ENCODE measurements around the gene MSH5. TPM values are rescaled to one million over a fixed set of nuclear protein-coding genes. Genes with fewer than 3 reads are reported as not detected.
"Not testable (repeated sequence)": the region's sequence is repeated elsewhere in the genome, so short reads cannot be mapped to it uniquely, and the experiment has no call there.

Gene MSH5
- total RNA-seq, 1 donor from 2014 or later: 3.1 TPM

DNA sequence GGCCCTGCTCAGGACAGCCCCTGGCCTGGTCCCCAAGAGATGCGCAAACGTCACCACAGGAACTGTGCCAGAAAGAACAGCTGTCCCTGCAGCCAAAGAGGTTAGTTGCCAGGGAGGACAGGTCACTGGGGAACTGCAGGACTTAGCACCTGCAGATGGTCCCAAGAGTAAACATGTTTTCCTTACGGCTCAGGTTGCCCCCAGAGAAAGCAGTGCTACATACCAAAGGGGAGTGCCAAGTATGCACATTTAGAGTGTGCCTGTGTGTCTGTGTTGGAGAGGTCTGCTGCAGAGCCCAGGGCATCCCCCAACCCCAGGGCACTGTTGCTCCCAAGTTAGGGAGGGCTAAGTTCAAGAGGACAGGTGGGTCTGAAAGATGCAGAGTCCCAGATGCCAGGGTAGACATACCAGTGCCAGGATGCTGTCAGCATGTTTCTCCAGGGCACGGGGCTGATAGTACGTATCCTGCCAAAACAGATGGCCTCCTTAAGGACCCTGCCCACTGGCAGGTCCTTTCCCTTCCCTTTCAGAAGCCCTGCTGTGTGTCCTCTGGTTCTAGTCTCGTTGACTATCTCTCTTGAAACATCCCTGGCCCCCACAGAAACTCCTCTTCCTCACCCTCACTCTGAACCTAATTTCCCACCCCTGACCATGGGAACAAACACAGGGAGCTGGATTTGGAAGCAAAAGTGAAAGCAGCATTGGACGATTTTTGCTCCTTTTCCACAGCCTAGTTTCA is 38.0 kb upstream of the MSH5 start:
- no peaks in the 10 kb centered on the region for H3K9me3 ChIP-seq (ENCODE audit: control insufficient read depth in 3 of 3, low read length in 3 of 3)
- H3K27ac ChIP-seq (ENCODE audit: low read depth, low read length): peak overlapping the region; percentile 99
- peak overlapping the region; percentile 97 to 99 (median 99) for H3K9ac ChIP-seq (ENCODE audit: low read depth in 1 of 3, low read length in 3 of 3)
- H3K4me3 ChIP-seq (ENCODE audit: low read length in 3 of 3): peak overlapping the region; percentile 96 to 99 (median 99)
- H3K27me3 ChIP-seq (ENCODE audit: control insufficient read depth in 3 of 3, insufficient read depth in 3 of 3, low read length in 3 of 3): no peaks in the 10 kb centered on the region
- peaks cover 16 to 25% (median 25%) of the 10 kb centered on the region in 3 donors for H3K36me3 ChIP-seq (ENCODE audit: control insufficient read depth in 3 of 3, insufficient read depth in 3 of 3, low read length in 3 of 3)
- peaks cover 17 to 33% (median 19%) of the 10 kb centered on the region in 3 donors for H3K4me1 ChIP-seq (ENCODE audit: control insufficient read depth in 3 of 3, insufficient read depth in 3 of 3, low read length in 3 of 3)

DNA sequence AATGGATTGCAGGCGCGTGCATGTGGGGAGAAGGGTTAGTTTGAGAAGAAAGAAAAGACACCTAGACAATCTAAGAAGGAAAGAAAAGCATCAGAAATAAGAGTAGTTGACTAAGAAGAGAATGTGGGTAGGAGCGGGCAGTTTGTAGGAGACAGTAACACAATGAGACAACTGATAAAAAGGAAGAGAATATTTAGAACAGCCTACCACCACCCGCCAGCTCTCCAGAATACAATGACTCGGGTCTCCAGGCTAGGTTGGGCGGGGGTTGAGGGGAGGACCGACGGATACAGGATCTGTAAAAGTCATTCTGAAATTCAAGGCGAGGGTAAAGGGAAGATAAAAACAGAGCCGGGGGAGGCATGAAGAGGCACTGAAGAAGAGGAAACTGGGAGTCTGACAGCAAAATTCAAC is 37.4 kb upstream of the MSH5 start:
- peaks cover 15 to 22% (median 20%) of the 10 kb centered on the region in 3 donors for H3K36me3 ChIP-seq (ENCODE audit: control insufficient read depth in 3 of 3, insufficient read depth in 3 of 3, low read length in 3 of 3)
- peak overlapping the region; percentile 99 for H3K27ac ChIP-seq (ENCODE audit: low read depth, low read length)
- no peaks in the 10 kb centered on the region for H3K27me3 ChIP-seq (ENCODE audit: control insufficient read depth in 3 of 3, insufficient read depth in 3 of 3, low read length in 3 of 3)
- H3K4me1 ChIP-seq (ENCODE audit: control insufficient read depth in 3 of 3, insufficient read depth in 3 of 3, low read length in 3 of 3): peaks cover 17 to 32% (median 18%) of the 10 kb centered on the region in 3 donors
- peak overlapping the region; percentile 97 to 99 (median 99) for H3K9ac ChIP-seq (ENCODE audit: low read depth in 1 of 3, low read length in 3 of 3)
- no peaks in the 10 kb centered on the region for H3K9me3 ChIP-seq (ENCODE audit: control insufficient read depth in 3 of 3, low read length in 3 of 3)
- H3K4me3 ChIP-seq (ENCODE audit: low read length in 3 of 3): peak overlapping the region; percentile 96 to 99 (median 99)

DNA sequence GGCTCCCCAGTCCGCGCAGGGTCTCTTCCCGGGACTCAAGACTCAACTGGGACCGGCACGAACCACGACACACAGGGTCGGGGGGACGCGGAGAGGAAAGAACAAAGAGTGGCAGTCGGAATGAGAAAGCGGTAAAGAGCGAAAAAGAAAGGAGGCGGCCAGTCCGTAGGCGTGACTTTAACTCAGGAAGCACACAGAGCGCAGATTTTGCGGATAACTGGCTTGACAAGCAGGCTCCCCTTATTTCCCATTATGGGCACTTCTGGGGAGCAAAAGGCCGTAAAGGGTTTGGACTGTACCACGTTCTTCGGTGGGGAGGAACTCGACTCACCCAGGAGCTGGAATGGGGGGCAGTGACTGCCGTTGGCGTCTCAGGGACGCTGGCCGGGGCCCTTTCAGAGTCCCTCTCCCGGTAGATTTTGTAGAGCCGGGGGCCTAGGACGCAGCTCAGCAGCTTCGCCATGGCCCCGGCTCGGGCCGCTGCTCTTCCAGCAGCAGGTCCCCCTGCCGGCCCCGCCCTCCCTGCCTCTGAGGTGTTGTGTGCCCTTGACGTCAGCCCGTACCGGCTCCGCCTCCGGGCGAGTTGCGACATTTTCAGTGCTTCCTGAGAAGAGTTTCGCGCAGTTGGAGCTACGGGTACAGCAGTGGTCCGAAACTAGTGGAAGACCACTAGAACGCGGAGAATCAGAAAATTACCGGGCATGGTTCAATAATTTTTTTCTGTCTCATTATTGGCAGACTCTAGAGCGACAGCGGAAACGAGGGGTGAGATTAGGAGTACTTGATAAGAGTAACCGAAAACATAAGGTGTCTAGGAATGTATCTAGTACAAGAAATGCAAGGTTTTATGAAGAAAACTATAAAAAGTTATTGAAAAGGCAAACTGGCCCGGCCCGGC is 36.7 kb upstream of the MSH5 start, which contains the start of gene ABHD16A:
ABHD16A (minus strand) TSS at position 506 of the 898 bp plus-strand sequence; CDS start at position 463, 43 bp downstream.
- H3K9me3 ChIP-seq (ENCODE audit: control insufficient read depth in 3 of 3, low read length in 3 of 3): no peaks in the 10 kb centered on the region
- no peaks in the 10 kb centered on the region for H3K27me3 ChIP-seq (ENCODE audit: control insufficient read depth in 3 of 3, insufficient read depth in 3 of 3, low read length in 3 of 3)
- peak within 1 kb of the TSS; percentile 99 for H3K27ac ChIP-seq (ENCODE audit: low read depth, low read length)
- peak within 1 kb of the TSS; percentile 97 to 99 (median 99) for H3K9ac ChIP-seq (ENCODE audit: low read depth in 1 of 3, low read length in 3 of 3)
- peaks cover 16 to 27% (median 17%) of the 10 kb centered on the region in 3 donors for H3K4me1 ChIP-seq (ENCODE audit: control insufficient read depth in 3 of 3, insufficient read depth in 3 of 3, low read length in 3 of 3)
- peak within 1 kb of the TSS; percentile 96 to 99 (median 99) for H3K4me3 ChIP-seq (ENCODE audit: low read length in 3 of 3)
- H3K36me3 ChIP-seq (ENCODE audit: control insufficient read depth in 3 of 3, insufficient read depth in 3 of 3, low read length in 3 of 3): peaks cover 15 to 18% (median 18%) of the 10 kb centered on the region in 3 donors

DNA sequence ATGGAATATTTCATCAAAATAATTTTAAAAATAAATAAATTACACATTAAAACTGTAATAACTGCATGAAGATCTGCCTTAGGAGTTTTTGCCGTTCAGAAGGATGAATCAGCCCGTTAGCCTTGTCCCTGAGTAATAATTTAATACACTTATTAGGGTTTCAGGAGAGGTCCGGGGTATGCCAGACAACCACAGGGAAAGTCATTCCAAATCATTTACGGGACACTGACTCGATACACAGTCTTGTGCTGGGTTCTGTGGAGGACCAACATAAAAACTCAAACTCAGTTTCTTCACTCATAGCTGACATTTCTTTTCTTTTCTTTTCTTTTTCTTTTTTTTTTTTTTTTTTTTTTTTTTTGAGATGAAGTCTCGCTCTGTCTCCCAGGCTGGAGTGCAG is 33.9 kb upstream of the MSH5 start:
- Histone ChIP-seq H3K27me3 (ENCODE audit: control insufficient read depth in 3 of 3, insufficient read depth in 3 of 3, low read length in 3 of 3) (peaks cover 0 to 5% (median 0%) of the 10 kb centered on the region in 3 donors), H3K36me3 (ENCODE audit: control insufficient read depth in 3 of 3, insufficient read depth in 3 of 3, low read length in 3 of 3) (peaks cover 2 to 4% (median 2%) of the 10 kb centered on the region in 3 donors), H3K4me1 (ENCODE audit: control insufficient read depth in 3 of 3, insufficient read depth in 3 of 3, low read length in 3 of 3) (peaks cover 13 to 23% (median 14%) of the 10 kb centered on the region in 3 donors), H3K27ac (ENCODE audit: low read depth, low read length) (no peak overlapping the region), H3K4me3 (ENCODE audit: low read length in 3 of 3) (no peak overlapping the region), H3K9ac (ENCODE audit: low read depth in 1 of 3, low read length in 3 of 3) (no peak overlapping the region), H3K9me3 (ENCODE audit: control insufficient read depth in 3 of 3, low read length in 3 of 3) (no peaks in the 10 kb centered on the region)

DNA sequence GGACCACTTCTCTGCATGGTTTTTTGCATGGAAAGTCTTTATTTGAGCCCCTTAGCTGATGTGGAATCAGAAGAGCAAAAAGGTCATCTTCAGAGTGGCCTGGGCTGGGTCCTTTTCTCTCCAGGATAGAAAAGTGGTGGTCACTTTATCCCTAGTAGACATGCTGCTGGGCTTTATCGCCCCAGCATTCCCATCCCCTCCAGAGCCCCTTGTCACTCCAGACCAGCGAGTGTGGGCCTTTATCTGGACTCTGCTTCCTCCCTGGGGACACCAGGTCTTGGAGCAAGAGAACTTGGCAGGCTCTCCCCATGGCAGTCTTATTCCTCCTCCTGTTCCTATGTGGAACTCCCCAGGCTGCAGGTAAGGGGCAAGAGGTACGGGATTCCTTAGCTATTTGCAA is 33.2 kb upstream of the MSH5 start, which contains the start of gene LY6G6F:
LY6G6F (plus strand) TSS at position 268 of the 400 bp plus-strand sequence; CDS start at position 309, 41 bp downstream.
- H3K4me3 ChIP-seq (ENCODE audit: low read length in 3 of 3): no peak within 1 kb of the TSS
- H3K4me1 ChIP-seq (ENCODE audit: control insufficient read depth in 3 of 3, insufficient read depth in 3 of 3, low read length in 3 of 3): peaks cover 6 to 17% (median 8%) of the 10 kb centered on the region in 3 donors
- peaks cover 0 to 5% (median 0%) of the 10 kb centered on the region in 3 donors for H3K27me3 ChIP-seq (ENCODE audit: control insufficient read depth in 3 of 3, insufficient read depth in 3 of 3, low read length in 3 of 3)
- no peak within 1 kb of the TSS for H3K27ac ChIP-seq (ENCODE audit: low read depth, low read length)
- no peaks in the 10 kb centered on the region for H3K9me3 ChIP-seq (ENCODE audit: control insufficient read depth in 3 of 3, low read length in 3 of 3)
- H3K36me3 ChIP-seq (ENCODE audit: control insufficient read depth in 3 of 3, insufficient read depth in 3 of 3, low read length in 3 of 3): no peaks in the 10 kb centered on the region
- H3K9ac ChIP-seq (ENCODE audit: low read depth in 1 of 3, low read length in 3 of 3): no peak within 1 kb of the TSS

DNA sequence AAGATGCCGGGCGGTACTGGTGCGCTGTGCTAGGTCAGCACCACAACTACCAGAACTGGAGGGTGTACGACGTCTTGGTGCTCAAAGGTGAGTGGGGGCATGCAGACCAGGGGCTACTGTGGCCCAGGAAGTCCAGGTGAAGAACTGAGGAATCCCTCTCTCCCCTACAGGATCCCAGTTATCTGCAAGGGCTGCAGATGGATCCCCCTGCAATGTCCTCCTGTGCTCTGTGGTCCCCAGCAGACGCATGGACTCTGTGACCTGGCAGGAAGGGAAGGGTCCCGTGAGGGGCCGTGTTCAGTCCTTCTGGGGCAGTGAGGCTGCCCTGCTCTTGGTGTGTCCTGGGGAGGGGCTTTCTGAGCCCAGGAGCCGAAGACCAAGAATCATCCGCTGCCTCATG is 32.1 kb upstream of the MSH5 start:
- Histone ChIP-seq H3K4me3 (ENCODE audit: low read length in 3 of 3) (no peak overlapping the region), H3K9me3 (ENCODE audit: control insufficient read depth in 3 of 3, low read length in 3 of 3) (no peaks in the 10 kb centered on the region), H3K27me3 (ENCODE audit: control insufficient read depth in 3 of 3, insufficient read depth in 3 of 3, low read length in 3 of 3) (peaks cover 0 to 5% (median 0%) of the 10 kb centered on the region in 3 donors), H3K9ac (ENCODE audit: low read depth in 1 of 3, low read length in 3 of 3) (no peak overlapping the region), H3K27ac (ENCODE audit: low read depth, low read length) (no peak overlapping the region), H3K36me3 (ENCODE audit: control insufficient read depth in 3 of 3, insufficient read depth in 3 of 3, low read length in 3 of 3) (no peaks in the 10 kb centered on the region), H3K4me1 (ENCODE audit: control insufficient read depth in 3 of 3, insufficient read depth in 3 of 3, low read length in 3 of 3) (peaks cover 0 to 6% (median 0%) of the 10 kb centered on the region in 3 donors)

DNA sequence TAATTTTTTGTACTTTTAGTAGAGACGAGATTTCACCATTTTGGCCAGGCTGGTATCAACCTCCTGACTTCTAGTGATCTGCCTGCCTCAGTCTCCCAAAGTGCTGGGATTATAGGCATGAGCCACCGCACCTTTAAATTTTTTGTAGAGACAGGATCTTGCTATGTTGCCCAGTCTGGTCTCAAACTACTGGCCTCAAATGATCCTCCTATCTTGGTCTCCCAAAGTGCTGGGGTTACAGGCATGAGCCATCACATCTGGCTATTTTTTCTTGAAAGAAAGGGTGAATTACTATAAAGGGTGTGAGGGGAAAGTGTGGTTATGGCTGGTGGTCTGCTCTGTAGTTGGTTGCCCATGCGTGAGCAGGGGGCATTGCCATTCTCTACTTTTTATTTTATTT is 31.6 kb upstream of the MSH5 start:
- Histone ChIP-seq H3K27ac (ENCODE audit: low read depth, low read length) (no peak overlapping the region), H3K4me3 (ENCODE audit: low read length in 3 of 3) (no peak overlapping the region), H3K9me3 (ENCODE audit: control insufficient read depth in 3 of 3, low read length in 3 of 3) (no peaks in the 10 kb centered on the region), H3K9ac (ENCODE audit: low read depth in 1 of 3, low read length in 3 of 3) (no peak overlapping the region), H3K36me3 (ENCODE audit: control insufficient read depth in 3 of 3, insufficient read depth in 3 of 3, low read length in 3 of 3) (no peaks in the 10 kb centered on the region), H3K4me1 (ENCODE audit: control insufficient read depth in 3 of 3, insufficient read depth in 3 of 3, low read length in 3 of 3) (peaks cover 0 to 6% (median 0%) of the 10 kb centered on the region in 3 donors), H3K27me3 (ENCODE audit: control insufficient read depth in 3 of 3, insufficient read depth in 3 of 3, low read length in 3 of 3) (peaks cover 0 to 5% (median 0%) of the 10 kb centered on the region in 3 donors)

DNA sequence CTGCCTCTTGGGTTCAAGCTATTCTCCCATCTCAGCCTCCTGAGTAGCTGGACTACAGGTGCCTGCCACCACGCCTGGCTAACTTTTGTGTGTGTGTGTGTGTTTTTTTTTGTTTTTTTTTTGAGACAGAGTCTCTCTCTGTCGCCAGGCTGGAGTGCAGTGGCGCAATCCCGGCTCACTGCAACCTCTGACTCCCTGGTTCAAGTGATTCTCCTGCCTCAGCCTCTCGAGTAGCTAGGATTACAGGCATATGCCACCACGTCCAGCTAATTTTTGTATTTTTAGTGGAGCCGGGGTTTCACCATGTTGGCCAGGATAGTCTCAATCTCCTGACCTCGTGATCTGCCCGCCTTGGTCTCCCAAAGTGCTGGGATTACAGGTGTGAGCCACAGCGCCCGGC is 30.6 kb upstream of the MSH5 start:
- not testable (repeated sequence) for H3K9ac ChIP-seq (ENCODE audit: low read depth in 1 of 3, low read length in 3 of 3)

DNA sequence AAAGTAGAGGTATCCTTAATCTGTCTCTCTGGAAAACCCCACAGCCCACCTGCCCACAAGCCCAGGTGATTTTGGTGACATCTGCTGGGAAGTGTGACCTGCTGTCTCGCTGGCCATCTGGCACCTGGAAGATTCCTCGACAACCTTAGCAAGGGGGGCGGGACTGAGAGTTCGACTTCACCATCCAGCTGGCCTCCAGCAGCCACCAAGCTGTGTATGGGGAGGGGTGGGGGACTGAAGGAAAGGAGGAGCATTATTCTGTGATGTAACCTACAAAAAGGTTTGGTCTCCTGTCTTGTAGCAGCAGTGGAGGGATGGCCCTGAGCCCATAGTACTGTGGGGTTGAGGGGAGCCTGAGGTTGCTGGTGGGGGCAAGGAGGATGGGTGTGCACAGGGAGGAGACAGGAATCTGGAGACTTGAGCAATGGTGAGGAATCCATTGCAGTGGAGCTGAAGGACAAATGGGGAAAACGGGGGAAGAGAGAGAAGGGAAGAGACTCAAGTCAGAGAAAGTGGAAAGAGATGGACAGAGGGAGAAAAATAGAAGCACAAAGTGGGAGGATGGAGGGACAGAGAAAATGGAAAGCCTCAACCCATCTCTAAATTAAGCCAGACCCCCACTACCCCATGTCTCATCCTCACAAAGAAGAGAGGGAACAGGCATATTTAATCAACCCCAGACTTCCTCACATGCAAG is 29.1 kb upstream of the MSH5 start:
- Histone ChIP-seq H3K27me3 (ENCODE audit: control insufficient read depth in 3 of 3, insufficient read depth in 3 of 3, low read length in 3 of 3) (peaks cover 0 to 5% (median 0%) of the 10 kb centered on the region in 3 donors), H3K9me3 (ENCODE audit: control insufficient read depth in 3 of 3, low read length in 3 of 3) (no peaks in the 10 kb centered on the region), H3K36me3 (ENCODE audit: control insufficient read depth in 3 of 3, insufficient read depth in 3 of 3, low read length in 3 of 3) (no peaks in the 10 kb centered on the region), H3K27ac (ENCODE audit: low read depth, low read length) (no peak overlapping the region), H3K4me3 (ENCODE audit: low read length in 3 of 3) (no peak overlapping the region), H3K9ac (ENCODE audit: low read depth in 1 of 3, low read length in 3 of 3) (no peak overlapping the region), H3K4me1 (ENCODE audit: control insufficient read depth in 3 of 3, insufficient read depth in 3 of 3, low read length in 3 of 3) (peaks cover 0 to 5% (median 0%) of the 10 kb centered on the region in 3 donors)

More for the DNA sequence above, 30.6 kb upstream of the MSH5 start:
- not testable (repeated sequence) for H3K4me1 ChIP-seq (ENCODE audit: control insufficient read depth in 3 of 3, insufficient read depth in 3 of 3, low read length in 3 of 3); H3K27ac ChIP-seq (ENCODE audit: low read depth, low read length); H3K9me3 ChIP-seq (ENCODE audit: control insufficient read depth in 3 of 3, low read length in 3 of 3); H3K36me3 ChIP-seq (ENCODE audit: control insufficient read depth in 3 of 3, insufficient read depth in 3 of 3, low read length in 3 of 3); H3K4me3 ChIP-seq (ENCODE audit: low read length in 3 of 3); H3K27me3 ChIP-seq (ENCODE audit: control insufficient read depth in 3 of 3, insufficient read depth in 3 of 3, low read length in 3 of 3)
